Astrocyte of the cerebellum (primary cell): ENCODE results near the gene LRRC19.
A peak's percentile ranks its signal among the peaks of the same experiment; 100 is the strongest.

Experiments
- DNase-seq: peaks from one replicate; pipeline ENCODE4 v3.0.0-alpha.2; 2011; ENCODE audit warnings: low read depth
- H3K4me3 ChIP-seq: 2 replicates; pipeline ENCODE4 v1.5.1; 2011; ENCODE audit warnings: mild to moderate bottlenecking, low read depth, low read length, moderate library complexity
- in situ Hi-C: cut with HindIII; loops from 2 replicates; pipeline ENCODE4 v1.10.0; 2017; ENCODE audit warnings: low sequenced_read_pairs
- TF ChIP-seq, protein P1 (sequence below): IDR thresholded peaks from 2 replicates; pipeline ENCODE4 v1.5.1; 2012; ENCODE audit warnings: low read length, low read depth, moderate library complexity, mild to moderate bottlenecking; ENCODE audit errors: missing control alignments

The LRRC19 gene

GRCh38 chr9:27003426-27004077, 1.9 kb downstream of the LRRC19 start:
- DNase-seq: no peak
- TF ChIP-seq, protein P1, sequence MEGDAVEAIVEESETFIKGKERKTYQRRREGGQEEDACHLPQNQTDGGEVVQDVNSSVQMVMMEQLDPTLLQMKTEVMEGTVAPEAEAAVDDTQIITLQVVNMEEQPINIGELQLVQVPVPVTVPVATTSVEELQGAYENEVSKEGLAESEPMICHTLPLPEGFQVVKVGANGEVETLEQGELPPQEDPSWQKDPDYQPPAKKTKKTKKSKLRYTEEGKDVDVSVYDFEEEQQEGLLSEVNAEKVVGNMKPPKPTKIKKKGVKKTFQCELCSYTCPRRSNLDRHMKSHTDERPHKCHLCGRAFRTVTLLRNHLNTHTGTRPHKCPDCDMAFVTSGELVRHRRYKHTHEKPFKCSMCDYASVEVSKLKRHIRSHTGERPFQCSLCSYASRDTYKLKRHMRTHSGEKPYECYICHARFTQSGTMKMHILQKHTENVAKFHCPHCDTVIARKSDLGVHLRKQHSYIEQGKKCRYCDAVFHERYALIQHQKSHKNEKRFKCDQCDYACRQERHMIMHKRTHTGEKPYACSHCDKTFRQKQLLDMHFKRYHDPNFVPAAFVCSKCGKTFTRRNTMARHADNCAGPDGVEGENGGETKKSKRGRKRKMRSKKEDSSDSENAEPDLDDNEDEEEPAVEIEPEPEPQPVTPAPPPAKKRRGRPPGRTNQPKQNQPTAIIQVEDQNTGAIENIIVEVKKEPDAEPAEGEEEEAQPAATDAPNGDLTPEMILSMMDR: no peak
- in situ Hi-C loops: no loop called here

GRCh38 chr9:26995810-26996209, 9.7 kb downstream of the LRRC19 start:
- in situ Hi-C loops: no loop called here
- TF ChIP-seq, protein P1: no peak
- no peak overlapping the region for H3K4me3 ChIP-seq
- no peak for DNase-seq

More at GRCh38 chr9:27003426-27004077, 1.9 kb downstream of the LRRC19 start:
- H3K4me3 ChIP-seq: no peak overlapping the region

- DNase-seq: no peak
- TF ChIP-seq, protein P1: no peak
- no peak overlapping the region for H3K4me3 ChIP-seq
- in situ Hi-C loops: no loop called here
These were observed 22.1 kb downstream of the LRRC19 start for GRCh38 chr9:26983340-26983739.

GRCh38 chr9:26975728-26976707, 29.5 kb downstream of the LRRC19 start:
- in situ Hi-C loops: no loop called here
- TF ChIP-seq, protein P1: peak; percentile 60
- peak; percentile 24 for DNase-seq
- no peak overlapping the region for H3K4me3 ChIP-seq

GRCh38 chr9:26974927-26975326, 30.5 kb downstream of the LRRC19 start:
- TF ChIP-seq, protein P1: no peak
- in situ Hi-C loops: no loop called here
- no peak for DNase-seq
- no peak overlapping the region for H3K4me3 ChIP-seq

- in situ Hi-C loops: no loop called here
- no peak overlapping the region for H3K4me3 ChIP-seq
- no peak for DNase-seq
- TF ChIP-seq, protein P1: no peak
These were observed 31.5 kb downstream of the LRRC19 start for GRCh38 chr9:26973989-26974388.
